ENCODE measurements around the gene MATN3.
A peak's percentile ranks its signal among the peaks of the same experiment; 100 is the strongest.
"Not testable (repeated sequence)": the region's sequence is repeated elsewhere in the genome, so short reads cannot be mapped to it uniquely, and the experiment has no call there.

The MATN3 gene

GRCh38 chr2:20012282-20013125 is at the start of gene MATN3:
Gene MATN3, minus strand, starts transcription at chr2:20012668. Its CDS starts 37 bp downstream, at chr2:20012631.
- DNase-seq, result no peak

GRCh38 chr2:20061940-20062339 is 49.5 kb upstream of the MATN3 start:
- DNase-seq, result no peak

- DNase-seq, result no peak
Observed at GRCh38 chr2:20061476-20061875, 49.0 kb upstream of the MATN3 start.

GRCh38 chr2:20060106-20060505 is 47.6 kb upstream of the MATN3 start:
- no peak for DNase-seq

- DNase-seq, result no peak
Observed at GRCh38 chr2:20057268-20057667, 44.8 kb upstream of the MATN3 start.

- no peak for DNase-seq
Observed at GRCh38 chr2:20054931-20055330, 42.5 kb upstream of the MATN3 start.

- DNase-seq, result no peak
Observed at GRCh38 chr2:20054119-20054518, 41.7 kb upstream of the MATN3 start.

- no peak for DNase-seq
Observed at GRCh38 chr2:20052861-20053281, 40.4 kb upstream of the MATN3 start.

GRCh38 chr2:20052229-20052851 is 39.9 kb upstream of the MATN3 start:
- no peak for DNase-seq

GRCh38 chr2:20051532-20052228 is 39.2 kb upstream of the MATN3 start, which contains the start of gene LAPTM4A:
Gene LAPTM4A, minus strand, starts transcription at chr2:20051628. Its CDS starts 108 bp downstream, at chr2:20051520.
- peak; percentile 96 for DNase-seq

GRCh38 chr2:20050646-20051531 is 38.4 kb upstream of the MATN3 start:
- DNase-seq, result no peak

- no peak for DNase-seq
Observed at GRCh38 chr2:20050104-20050645, 37.7 kb upstream of the MATN3 start.

GRCh38 chr2:20049637-20050036 is 37.2 kb upstream of the MATN3 start:
- DNase-seq, result no peak

GRCh38 chr2:20048488-20049448 is 36.3 kb upstream of the MATN3 start:
- DNase-seq, result no peak

GRCh38 chr2:20045712-20046292 is 33.3 kb upstream of the MATN3 start:
- DNase-seq, result not testable (repeated sequence)

GRCh38 chr2:20044778-20045177 is 32.3 kb upstream of the MATN3 start:
- DNase-seq, result no peak

GRCh38 chr2:20042531-20042930 is 30.1 kb upstream of the MATN3 start:
- no peak for DNase-seq

- no peak for DNase-seq
Observed at GRCh38 chr2:20040489-20041172, 28.2 kb upstream of the MATN3 start.

GRCh38 chr2:20037660-20038059 is 25.2 kb upstream of the MATN3 start:
- no peak for DNase-seq
